H4 (cell line): Measurements from ENCODE around the gene HSPBP1. TPM values are rescaled to one million over a fixed set of nuclear protein-coding genes. Genes with fewer than 3 reads are reported as not detected.

Experiments used
- DNase-seq: peaks from one replicate; pipeline ENCODE4 v3.0.0-alpha.2; 2015; ENCODE audit warnings: low spot score
- total RNA-seq: library from RNA; depleted of rRNA; stranded (reverse); fragments of >200 nt; shearing (Covaris generic); gene quantifications from 2 replicates; pipeline ENCODE4 v1.2.3, GENCODE V29; 2014; rRNA removed

HSPBP1 gene
- total RNA-seq, 1 experiment from 2014 or later, result 57.7 TPM

DNA sequence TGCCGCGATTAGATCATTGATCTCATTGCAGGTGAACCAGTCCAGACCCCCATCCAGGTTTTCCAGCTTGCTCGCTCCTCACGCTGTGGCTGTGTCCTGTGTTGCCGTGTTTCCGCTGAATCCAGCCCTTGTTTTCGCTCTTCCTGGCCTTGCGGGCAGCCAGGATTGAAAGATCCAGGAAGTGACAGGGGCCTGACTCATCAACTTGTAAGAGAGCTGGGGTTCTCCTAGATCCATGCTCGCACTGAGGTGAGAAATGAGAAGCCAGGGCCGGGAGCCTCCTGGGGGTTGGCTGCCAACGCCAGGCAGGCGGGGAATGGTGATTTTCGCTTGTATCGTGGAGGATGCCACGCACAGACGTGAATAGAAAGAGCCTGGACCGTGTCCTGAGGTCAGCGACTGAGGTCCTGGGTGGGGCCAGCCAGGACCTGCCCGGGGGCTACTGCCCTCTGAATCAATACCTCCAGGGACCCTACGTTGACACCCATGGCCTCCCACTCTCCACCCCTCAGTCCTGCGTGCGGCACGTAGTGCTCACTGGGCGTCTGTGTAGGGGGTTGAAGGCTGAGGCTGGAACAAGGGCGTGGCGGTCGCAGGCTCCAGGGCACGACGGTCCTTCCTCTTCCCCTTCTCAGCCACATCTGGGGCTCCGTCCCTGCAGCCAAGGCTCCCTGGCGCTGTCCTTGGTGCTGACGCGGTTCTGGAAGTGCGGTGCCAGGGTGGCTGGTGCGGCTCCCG lies 63.3 kb downstream of the HSPBP1 start:
- peak; percentile 100 for DNase-seq

DNA sequence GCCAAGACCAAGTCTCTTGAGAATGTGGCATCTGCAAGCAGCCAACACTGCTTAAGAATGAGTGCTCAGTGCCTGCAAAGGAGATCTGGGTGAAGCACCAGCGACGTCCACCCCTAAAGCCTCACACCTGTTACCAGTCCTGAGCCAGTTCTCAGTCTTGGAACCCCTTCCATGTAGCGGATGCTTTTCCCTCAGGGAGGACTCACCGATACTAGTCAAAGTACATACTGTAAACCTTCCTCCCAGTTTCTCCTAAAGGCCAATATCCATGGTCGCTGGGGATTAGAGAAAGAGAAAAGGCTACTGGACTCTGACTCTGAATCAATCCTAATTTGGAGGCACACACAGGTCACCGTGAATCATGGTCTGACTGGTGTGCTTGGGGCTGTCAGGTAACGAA lies 66.4 kb downstream of the HSPBP1 start:
- no peak for DNase-seq

DNA sequence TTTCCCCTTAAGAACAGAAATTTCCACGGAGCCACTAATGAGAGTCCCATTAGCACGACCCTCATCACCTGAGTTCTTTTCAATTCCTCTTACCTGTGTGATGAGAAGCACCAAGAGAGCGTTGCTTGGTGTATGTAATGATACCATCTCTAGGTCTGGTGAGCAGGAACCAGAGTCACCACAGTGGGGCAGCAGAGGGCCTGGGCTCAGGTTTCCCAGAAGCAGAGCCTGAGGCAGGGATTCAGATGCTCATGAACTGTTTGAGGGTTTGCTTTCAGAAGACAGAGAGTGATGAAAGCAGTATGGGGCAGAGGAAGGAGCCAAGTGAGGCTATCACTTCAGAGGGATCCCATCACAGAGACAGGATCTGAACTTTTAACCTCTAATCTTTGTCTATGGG lies 67.5 kb downstream of the HSPBP1 start:
- DNase-seq, result peak; percentile 57

Other genes with a start within 250 kb of the HSPBP1 start
- gene GP6, start 241.8 kb downstream of the HSPBP1 start, total RNA-seq, result not detected in 2 replicates
- 18.1 and 43.0 TPM in 2 replicates for gene RDH13, start 217.0 kb downstream of the HSPBP1 start, total RNA-seq
- 2.2 and 4.3 TPM in 2 replicates for gene EPS8L1, start 204.2 kb downstream of the HSPBP1 start, total RNA-seq
- 18.0 and 26.4 TPM in 2 replicates for gene PPP1R12C, start 162.5 kb downstream of the HSPBP1 start, total RNA-seq
- gene TNNT1, start 130.9 kb downstream of the HSPBP1 start, total RNA-seq, result 300 and 334 TPM in 2 replicates
- gene TNNI3, start 122.4 kb downstream of the HSPBP1 start, total RNA-seq, result not detected in 2 replicates
- 7.0 and 10.1 TPM in 2 replicates for gene DNAAF3, start 113.5 kb downstream of the HSPBP1 start, total RNA-seq
- 0.62 TPM in 1 of 2 replicates, not detected in the other for gene SYT5, start 99.8 kb downstream of the HSPBP1 start, total RNA-seq
- 3.8 and 5.5 TPM in 2 replicates for gene PTPRH, start 70.6 kb downstream of the HSPBP1 start, total RNA-seq
- 0.81 TPM in 1 of 2 replicates, not detected in the other for gene TMEM86B, start 51.3 kb downstream of the HSPBP1 start, total RNA-seq
- 29.7 and 31.8 TPM in 2 replicates for gene PPP6R1, start 21.1 kb downstream of the HSPBP1 start, total RNA-seq
- 4.6 and 13.1 TPM in 2 replicates for gene BRSK1, start 3.9 kb upstream of the HSPBP1 start, total RNA-seq
- gene TMEM150B, start 45.2 kb upstream of the HSPBP1 start, total RNA-seq, result not detected in 2 replicates
- 5.4 and 7.9 TPM in 2 replicates for gene KMT5C, start 59.8 kb upstream of the HSPBP1 start, total RNA-seq
- gene COX6B2, start 74.6 kb upstream of the HSPBP1 start, total RNA-seq, result 0.95 TPM in 1 of 2 replicates, not detected in the other
- gene GARIN5B, start 83.2 kb upstream of the HSPBP1 start, total RNA-seq, result not detected in 2 replicates
- 1.4 and 1.8 TPM in 2 replicates for gene IL11, start 90.4 kb upstream of the HSPBP1 start, total RNA-seq
- not detected in 2 replicates for gene TMEM190, start 96.7 kb upstream of the HSPBP1 start, total RNA-seq
- not detected in 2 replicates for gene TMEM238, start 104.2 kb upstream of the HSPBP1 start, total RNA-seq
- 1,100 and 1,282 TPM in 2 replicates for gene RPL28, start 105.8 kb upstream of the HSPBP1 start, total RNA-seq
- 284 and 324 TPM in 2 replicates for gene UBE2S, start 127.7 kb upstream of the HSPBP1 start, total RNA-seq
- not detected in 2 replicates for gene SHISA7, start 163.2 kb upstream of the HSPBP1 start, total RNA-seq
- gene ISOC2, start 181.5 kb upstream of the HSPBP1 start, total RNA-seq, result 187 and 279 TPM in 2 replicates
- not detected in 2 replicates for gene C19orf85, start 184.6 kb upstream of the HSPBP1 start, total RNA-seq
- 1.4 and 3.9 TPM in 2 replicates for gene ZNF628, start 196.5 kb upstream of the HSPBP1 start, total RNA-seq
- 28.0 and 28.9 TPM in 2 replicates for gene NAT14, start 205.1 kb upstream of the HSPBP1 start, total RNA-seq
- 0.23 and 0.29 TPM in 2 replicates for gene SSC5D, start 208.3 kb upstream of the HSPBP1 start, total RNA-seq